AG09309 (cell line): Measurements from ENCODE around the gene EEF1E1.

ENCODE experiments used
- DNase-seq: peaks from one replicate; pipeline ENCODE4 v3.0.0-alpha.2; 2010; ENCODE audit warnings: low read depth
- H3K4me3 ChIP-seq: 2 replicates; pipeline ENCODE4 v1.5.1; 2011; ENCODE audit warnings: mild to moderate bottlenecking, low read depth, low read length, moderate library complexity; ENCODE audit not compliant: control insufficient read depth
- CTCF ChIP-seq: IDR thresholded peaks from 2 replicates; pipeline ENCODE4 v1.5.1; 2011; ENCODE audit warnings: mild to moderate bottlenecking, low read depth, low read length, inconsistent platforms; ENCODE audit not compliant: insufficient read depth, control insufficient read depth; ENCODE audit errors: missing control alignments

Gene EEF1E1

GRCh38 chr6:8100159-8100854 is 2.0 kb downstream of the EEF1E1 start:
- no peak for TF ChIP-seq CTCF
- DNase-seq, result no peak
- H3K4me3 ChIP-seq, result no peak overlapping the region

GRCh38 chr6:8090650-8091049 is 11.7 kb downstream of the EEF1E1 start:
- DNase-seq, result no peak
- no peak for TF ChIP-seq CTCF
- no peak overlapping the region for H3K4me3 ChIP-seq

- no peak for DNase-seq
- TF ChIP-seq CTCF, result no peak
- no peak overlapping the region for H3K4me3 ChIP-seq
Measured at GRCh38 chr6:8088886-8089285, 13.5 kb downstream of the EEF1E1 start.

- no peak overlapping the region for H3K4me3 ChIP-seq
- no peak for TF ChIP-seq CTCF
- no peak for DNase-seq
Measured at GRCh38 chr6:8087870-8088754, 14.2 kb downstream of the EEF1E1 start.

GRCh38 chr6:8086755-8087306 is 15.5 kb downstream of the EEF1E1 start:
- H3K4me3 ChIP-seq, result no peak overlapping the region
- TF ChIP-seq CTCF, result no peak
- no peak for DNase-seq

- no peak overlapping the region for H3K4me3 ChIP-seq
- TF ChIP-seq CTCF, result no peak
- DNase-seq, result peak; percentile 82
Measured at GRCh38 chr6:8085053-8085511, 17.3 kb downstream of the EEF1E1 start.
